GM23248 (cell line): Measurements from ENCODE around the gene DUSP16.

Experiments
- EZH2 ChIP-seq: fragments of 200-600 bp; sonication (generic); IDR thresholded peaks from 2 replicates; pipeline ENCODE4 v1.6.1; 2018; ENCODE audit warnings: antibody characterized with exemption, mild to moderate bottlenecking; ENCODE audit not compliant: insufficient read depth, poor library complexity, severe bottlenecking
- EZH2phosphoT487 ChIP-seq: fragments of 200-600 bp; sonication (generic); IDR thresholded peaks from 2 replicates; pipeline ENCODE4 v1.6.1; 2018; ENCODE audit warnings: antibody characterized with exemption, moderate library complexity, mild to moderate bottlenecking, low read depth; ENCODE audit not compliant: insufficient read depth

DNA sequence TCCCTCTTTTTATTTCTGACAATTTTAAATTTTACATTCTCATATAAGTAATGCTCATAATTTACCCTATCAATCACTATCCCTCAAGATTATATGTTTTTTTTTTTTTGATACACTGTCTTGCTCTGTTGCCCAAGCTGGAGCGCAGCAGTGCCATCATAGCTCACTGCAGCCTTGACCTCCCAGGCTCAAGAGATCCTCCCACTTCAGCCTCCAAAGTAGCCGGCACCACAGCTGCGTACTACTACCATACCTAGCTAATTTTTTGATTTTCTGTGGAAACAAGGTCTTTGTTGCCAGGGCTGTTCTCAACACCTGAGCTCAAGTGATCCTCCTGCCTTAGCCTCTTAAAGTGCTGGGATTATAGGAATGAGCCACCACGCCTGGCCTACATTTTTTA lies 4.4 kb downstream of the DUSP16 start:
- no peak for TF ChIP-seq EZH2
- TF ChIP-seq EZH2phosphoT487, result no peak
